Muscle of back (tissue), 11 donors: ENCODE data around the gene TUBB2B. TPM values are rescaled to one million over a fixed set of nuclear protein-coding genes. Genes with fewer than 3 reads are reported as not detected.
"Not testable (repeated sequence)": the region's sequence is repeated elsewhere in the genome, so short reads cannot be mapped to it uniquely, and the experiment has no call there.

Source experiments
- DNase-seq, 3 donors: peaks; one replicate each; pipeline versions ENCODE4 v3.0.0 to v3.0.0-alpha.2; 2013
- polyA plus RNA-seq, 10 donors: library from polyadenylated mRNA; unstranded; fragments of 120-200 nt; gene quantifications; one replicate each; pipeline ENCODE4 v1.2.1, GENCODE V29; 2013; ENCODE audit not compliant: insufficient read length in 10 of 10

The TUBB2B gene
- polyA plus RNA-seq, 10 donors, result 44.3 to 81.0 (median 60.3) TPM

- no peak for DNase-seq
Observed at GRCh38 chr6:3193102-3193849, 34.2 kb downstream of the TUBB2B start.

DNA sequence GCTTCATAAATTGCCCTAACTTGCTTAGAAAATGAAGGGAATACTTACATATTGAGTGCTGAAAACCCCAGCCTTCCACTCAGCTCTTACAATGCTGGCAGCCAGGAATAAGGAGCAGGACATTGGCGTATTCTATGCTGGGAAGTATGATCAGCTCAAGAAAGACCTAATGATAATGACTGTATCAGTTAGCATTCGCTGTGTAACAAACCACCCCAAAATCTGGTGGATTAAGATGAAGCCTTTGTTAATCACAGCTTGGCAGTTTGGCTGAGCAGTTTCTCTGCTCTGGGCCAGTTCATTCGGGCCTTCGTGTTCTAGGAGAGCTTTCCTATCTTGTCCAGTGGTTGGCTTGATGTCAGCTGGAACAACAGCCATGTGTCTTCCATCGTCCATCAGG lies 36.7 kb downstream of the TUBB2B start:
- DNase-seq, result no peak

DNA sequence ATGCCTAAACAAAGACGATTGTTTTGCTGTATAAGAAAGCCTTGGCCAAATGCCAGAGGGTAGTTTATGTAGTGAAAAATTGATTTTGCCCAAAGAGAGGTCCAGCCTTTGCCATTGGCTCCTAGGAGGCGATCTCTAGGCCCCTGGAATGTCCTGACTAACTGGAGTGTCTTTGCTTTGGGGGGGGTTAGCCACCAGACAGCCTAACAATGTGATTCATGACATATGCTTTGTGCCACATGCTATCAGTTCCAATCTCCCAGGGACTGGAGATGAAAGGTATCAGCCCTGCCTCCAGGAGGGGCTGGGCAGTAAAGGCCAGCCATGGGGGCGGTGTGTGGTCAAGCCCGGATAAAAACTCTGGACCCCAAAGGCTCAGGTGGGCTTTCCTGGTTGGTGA lies 37.4 kb downstream of the TUBB2B start:
- no peak for DNase-seq

DNA sequence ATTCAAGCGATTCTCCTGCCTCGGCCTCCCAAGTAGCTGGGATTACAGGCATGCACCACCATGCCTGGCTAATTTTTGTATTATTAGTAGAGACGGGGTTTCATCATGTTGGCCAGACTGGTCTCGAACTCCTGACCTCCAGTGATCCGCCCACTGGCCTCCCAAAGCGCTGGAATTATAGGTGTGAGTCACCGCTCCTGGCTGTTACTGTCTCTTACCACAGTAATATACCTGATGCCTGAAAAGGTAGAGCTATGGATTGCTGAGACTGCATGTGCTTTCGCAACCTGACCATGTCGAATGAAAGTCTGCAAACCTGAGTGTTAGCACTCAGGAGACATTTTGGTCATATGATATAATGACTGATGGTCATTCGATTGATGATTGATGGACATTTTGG lies 38.3 kb downstream of the TUBB2B start:
- DNase-seq, result not testable (repeated sequence)

GRCh38 chr6:3188262-3188661 lies 39.2 kb downstream of the TUBB2B start:
- DNase-seq, result no peak

DNA sequence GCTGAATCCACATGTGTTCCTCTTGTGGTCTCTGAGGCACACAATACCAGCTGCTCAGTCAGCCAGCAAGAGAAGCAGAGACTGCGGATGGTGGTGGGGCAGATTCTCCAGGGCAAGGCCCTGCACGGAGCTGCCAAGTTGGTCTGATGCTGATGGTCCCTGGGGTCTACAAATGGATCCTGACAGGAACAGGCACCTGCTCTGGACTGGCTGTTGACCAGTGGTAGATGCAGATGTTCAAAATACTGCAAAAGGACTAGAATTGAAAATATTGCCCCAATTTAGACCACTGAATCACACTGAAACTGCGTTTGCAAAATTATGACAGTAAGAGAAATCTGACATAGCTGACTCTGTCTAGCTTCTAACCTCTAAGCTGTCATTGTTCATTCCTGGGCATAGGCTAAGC lies 40.5 kb downstream of the TUBB2B start:
- no peak for DNase-seq

- no peak for DNase-seq
Observed at GRCh38 chr6:3183066-3183465, 44.4 kb downstream of the TUBB2B start.

DNA sequence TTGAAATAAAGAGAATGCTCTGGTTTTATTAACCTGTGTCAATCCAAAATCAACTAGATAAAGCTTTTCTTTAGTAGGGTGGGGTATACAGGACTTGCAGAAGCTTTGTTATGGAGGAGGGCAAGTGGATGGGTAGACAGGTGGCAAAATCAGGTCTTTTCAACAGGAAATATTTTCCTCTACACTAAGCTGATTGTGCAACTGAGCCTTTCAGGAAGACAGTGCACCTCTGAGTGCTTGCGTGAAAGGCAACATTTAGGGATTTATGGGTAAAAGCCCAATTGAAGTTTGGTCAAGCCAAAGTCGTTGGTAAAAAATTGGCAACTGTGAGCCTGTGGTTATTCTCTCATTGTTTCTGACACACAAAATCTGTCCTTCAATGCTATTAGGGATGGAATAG lies 46.3 kb downstream of the TUBB2B start:
- DNase-seq, result no peak

DNA sequence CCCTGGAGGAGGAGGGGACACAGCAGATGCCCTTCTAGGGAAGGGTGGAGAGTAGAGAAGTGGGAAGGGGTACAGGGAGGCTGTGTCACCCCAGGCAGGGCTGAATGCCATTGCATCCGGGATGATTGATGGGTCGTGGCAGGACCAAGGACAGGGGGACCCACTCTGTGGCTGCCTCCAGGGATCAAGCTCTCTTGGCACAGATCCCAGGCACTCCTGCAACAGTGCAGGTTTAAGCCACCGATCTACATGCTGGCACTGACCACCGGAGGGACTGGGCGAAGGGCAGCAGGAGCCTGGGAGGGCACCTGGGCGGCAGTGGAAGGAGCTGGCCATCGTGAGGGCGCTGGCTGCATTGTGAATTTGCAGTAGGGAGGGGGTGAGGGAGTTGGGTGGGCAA lies 47.5 kb downstream of the TUBB2B start:
- not testable (repeated sequence) for DNase-seq

- not testable (repeated sequence) for DNase-seq
Observed at GRCh38 chr6:3178666-3179065, 48.8 kb downstream of the TUBB2B start.

DNA sequence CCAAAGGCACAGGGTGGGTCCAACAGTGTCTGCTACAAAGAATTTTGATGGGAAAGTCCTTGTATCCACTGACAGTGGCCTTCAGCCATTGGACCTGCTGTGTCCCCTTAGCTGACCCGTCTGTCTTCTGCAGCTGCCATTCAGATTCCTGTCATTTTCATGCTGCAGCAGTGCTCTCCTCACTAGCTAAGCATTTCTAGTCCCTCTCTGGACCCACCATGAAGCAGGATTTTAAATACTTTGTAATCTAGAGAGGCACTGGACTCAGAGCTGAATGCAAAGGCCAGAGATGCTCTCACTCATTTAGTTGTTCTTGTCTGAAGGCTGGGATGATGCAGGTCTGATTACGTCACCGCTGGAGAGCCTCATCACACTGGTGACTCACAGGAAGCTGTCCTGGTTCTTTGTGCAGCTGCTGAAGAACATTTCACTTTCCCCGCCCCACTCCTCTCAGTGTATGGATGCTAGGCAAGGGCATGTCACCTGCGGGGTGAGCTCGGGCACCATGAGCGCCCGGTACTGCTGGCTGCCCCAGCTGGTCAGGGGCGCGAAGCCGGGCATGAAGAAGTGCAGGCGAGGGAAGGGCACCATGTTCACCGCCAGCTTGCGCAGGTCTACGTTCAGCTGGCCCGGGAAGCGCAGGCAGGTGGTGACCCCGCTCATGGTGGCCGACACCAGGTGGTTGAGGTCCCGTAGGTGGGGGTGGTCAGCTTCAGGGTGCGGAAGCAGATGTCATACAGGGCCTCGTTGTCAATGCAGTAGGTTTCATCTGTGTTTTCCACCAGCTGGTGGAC lies 50.7 kb downstream of the TUBB2B start:
- DNase-seq, result peak; percentile 50 to 66 (median 59)

DNA sequence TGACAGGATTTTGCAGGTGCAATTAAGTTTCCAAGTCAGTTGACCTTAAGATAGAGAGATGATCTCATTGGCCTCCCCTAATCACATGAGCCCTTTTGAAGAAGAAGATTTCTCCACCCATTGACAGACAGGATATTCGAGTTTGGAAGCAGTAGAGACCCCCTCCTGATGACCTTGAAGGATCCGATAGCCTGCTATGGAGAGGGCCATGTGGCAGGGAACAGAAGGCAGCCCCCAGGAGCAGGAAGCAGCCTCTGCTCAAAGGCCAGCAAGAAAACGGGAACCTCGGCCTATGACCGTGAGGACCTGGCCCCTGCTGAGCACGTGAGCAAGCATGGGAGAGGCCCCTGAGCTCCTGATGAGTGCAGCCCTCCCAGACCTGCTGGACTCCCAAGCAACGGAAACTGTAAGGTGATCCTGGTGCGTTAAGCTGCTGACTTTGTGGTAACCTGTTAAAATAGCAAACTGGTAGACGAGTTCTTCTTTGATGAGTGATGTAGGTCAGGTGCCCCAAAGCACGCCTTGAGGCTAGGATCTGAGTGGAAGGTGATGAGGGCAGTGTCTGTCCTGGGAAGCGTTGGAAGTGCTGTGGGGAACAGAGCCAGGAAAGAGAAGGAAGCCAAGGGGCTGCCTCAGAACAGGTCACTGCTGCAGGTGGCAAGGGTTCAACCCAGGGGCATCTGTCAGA lies 51.6 kb downstream of the TUBB2B start:
- no peak for DNase-seq

Other genes with a start within 250 kb of the TUBB2B start
- 10 to 100 TPM; 14.2 to 24.2 (median 16.4) TPM for gene NQO2, start 227.8 kb downstream of the TUBB2B start, polyA plus RNA-seq
- 10 to 100 TPM; 10.4 to 16.4 (median 12.4) TPM for gene RIPK1, start 159.2 kb downstream of the TUBB2B start, polyA plus RNA-seq
- gene BPHL, start 108.9 kb downstream of the TUBB2B start, polyA plus RNA-seq, result 10 to 100 TPM; 27.2 to 42.9 (median 35.1) TPM
- gene TUBB2A, start 70.1 kb downstream of the TUBB2B start, polyA plus RNA-seq, result 100 to 1,000 TPM in 1 of 10 donors, 10 to 100 TPM in 9; 63.0 to 105 (median 69.5) TPM
- gene PSMG4, start 31.3 kb upstream of the TUBB2B start, polyA plus RNA-seq, result 10 to 100 TPM in 9 of 10 donors, 1 to 10 TPM in 1; 7.9 to 14.9 (median 12.2) TPM
- 1 to 10 TPM; 2.8 to 7.8 (median 3.7) TPM for gene SLC22A23, start 229.4 kb upstream of the TUBB2B start, polyA plus RNA-seq